ENCODE measurements around the gene GPRC5D. TPM values are rescaled to one million over a fixed set of nuclear protein-coding genes. Genes with fewer than 3 reads are reported as not detected.

GPRC5D gene
- total RNA-seq, 4 donors from 2014 or later: 0.95 TPM; not detected in 3

DNA sequence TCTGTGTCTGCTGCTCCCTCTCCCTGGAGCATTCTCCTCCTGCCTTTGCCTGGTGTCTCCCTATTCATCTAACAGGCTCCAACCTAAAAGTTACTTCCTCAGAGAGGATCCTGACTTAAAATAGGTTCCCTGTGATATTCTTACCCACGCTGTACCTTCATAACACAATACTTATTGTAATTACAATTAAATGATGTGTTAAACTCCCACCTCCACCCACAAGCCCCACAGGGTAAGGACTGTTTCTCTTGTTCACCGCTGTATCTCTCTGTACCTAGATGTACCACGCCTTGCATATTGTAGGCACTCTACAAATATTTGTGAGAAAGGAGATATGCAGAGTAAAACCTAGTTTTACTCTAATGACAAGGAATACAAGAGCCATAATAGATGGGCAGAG, 43.1 kb upstream of the GPRC5D start:
- 86 to 91% methylated on average over 3 of the region's 3 CpGs for WGBS, 2 donors
- no peaks in the 10 kb centered on the region for H3K9me3 ChIP-seq
- peaks cover 6 to 74% (median 23%) of the 10 kb centered on the region in 3 donors for H3K4me1 ChIP-seq
- no peak for TF ChIP-seq POLR2A (IDR thresholded peaks at IDR 0.05)
- TF ChIP-seq, protein P1, sequence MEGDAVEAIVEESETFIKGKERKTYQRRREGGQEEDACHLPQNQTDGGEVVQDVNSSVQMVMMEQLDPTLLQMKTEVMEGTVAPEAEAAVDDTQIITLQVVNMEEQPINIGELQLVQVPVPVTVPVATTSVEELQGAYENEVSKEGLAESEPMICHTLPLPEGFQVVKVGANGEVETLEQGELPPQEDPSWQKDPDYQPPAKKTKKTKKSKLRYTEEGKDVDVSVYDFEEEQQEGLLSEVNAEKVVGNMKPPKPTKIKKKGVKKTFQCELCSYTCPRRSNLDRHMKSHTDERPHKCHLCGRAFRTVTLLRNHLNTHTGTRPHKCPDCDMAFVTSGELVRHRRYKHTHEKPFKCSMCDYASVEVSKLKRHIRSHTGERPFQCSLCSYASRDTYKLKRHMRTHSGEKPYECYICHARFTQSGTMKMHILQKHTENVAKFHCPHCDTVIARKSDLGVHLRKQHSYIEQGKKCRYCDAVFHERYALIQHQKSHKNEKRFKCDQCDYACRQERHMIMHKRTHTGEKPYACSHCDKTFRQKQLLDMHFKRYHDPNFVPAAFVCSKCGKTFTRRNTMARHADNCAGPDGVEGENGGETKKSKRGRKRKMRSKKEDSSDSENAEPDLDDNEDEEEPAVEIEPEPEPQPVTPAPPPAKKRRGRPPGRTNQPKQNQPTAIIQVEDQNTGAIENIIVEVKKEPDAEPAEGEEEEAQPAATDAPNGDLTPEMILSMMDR (IDR thresholded peaks at IDR 0.05): no peak
- no peak overlapping the region for H3K4me3 ChIP-seq
- H3K27ac ChIP-seq: no peak overlapping the region
- no peaks in the 10 kb centered on the region for H3K27me3 ChIP-seq
- intact Hi-C loops (cut with DNase I): no loop called here
- no peak for DNase-seq
- no peaks in the 10 kb centered on the region for H3K36me3 ChIP-seq

DNA sequence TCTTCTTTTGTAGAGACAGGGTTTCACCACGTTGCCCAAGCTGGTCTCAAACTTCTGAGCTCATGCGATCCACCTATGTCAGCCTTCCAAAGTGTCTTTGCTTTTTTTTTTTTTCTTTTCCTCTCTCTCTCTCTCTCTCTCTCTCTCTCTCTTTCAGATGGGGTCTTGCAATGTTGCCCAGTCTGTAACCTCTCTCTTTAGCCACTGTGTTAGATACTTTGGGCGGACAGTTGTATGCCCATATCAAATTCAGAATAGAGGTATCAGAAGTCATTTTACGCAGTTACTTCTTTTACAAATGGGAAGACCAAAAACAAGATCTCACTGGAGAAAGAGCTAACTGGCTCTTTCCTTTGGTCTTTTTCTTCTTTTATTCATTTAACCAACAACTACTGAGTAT, 41.4 kb upstream of the GPRC5D start:
- H3K27me3 ChIP-seq: no peaks in the 10 kb centered on the region
- peak overlapping the region in 3 of 4 donors; percentile 60 to 73 (median 71) for H3K27ac ChIP-seq
- peaks cover 0 to 10% (median 4%) of the 10 kb centered on the region in 3 donors for H3K36me3 ChIP-seq
- H3K4me3 ChIP-seq: peak overlapping the region in 1 of 4 donors; percentile 45
- intact Hi-C loops (cut with DNase I): no loop called here
- peaks cover 0 to 60% (median 16%) of the 10 kb centered on the region in 3 donors for H3K4me1 ChIP-seq
- no peak for TF ChIP-seq POLR2A (IDR thresholded peaks at IDR 0.05)
- TF ChIP-seq, protein P1 (IDR thresholded peaks at IDR 0.05): no peak
- 87 to 92% methylated on average over 4 of the region's 4 CpGs for WGBS, 2 donors
- no peaks in the 10 kb centered on the region for H3K9me3 ChIP-seq
- no peak for DNase-seq

DNA sequence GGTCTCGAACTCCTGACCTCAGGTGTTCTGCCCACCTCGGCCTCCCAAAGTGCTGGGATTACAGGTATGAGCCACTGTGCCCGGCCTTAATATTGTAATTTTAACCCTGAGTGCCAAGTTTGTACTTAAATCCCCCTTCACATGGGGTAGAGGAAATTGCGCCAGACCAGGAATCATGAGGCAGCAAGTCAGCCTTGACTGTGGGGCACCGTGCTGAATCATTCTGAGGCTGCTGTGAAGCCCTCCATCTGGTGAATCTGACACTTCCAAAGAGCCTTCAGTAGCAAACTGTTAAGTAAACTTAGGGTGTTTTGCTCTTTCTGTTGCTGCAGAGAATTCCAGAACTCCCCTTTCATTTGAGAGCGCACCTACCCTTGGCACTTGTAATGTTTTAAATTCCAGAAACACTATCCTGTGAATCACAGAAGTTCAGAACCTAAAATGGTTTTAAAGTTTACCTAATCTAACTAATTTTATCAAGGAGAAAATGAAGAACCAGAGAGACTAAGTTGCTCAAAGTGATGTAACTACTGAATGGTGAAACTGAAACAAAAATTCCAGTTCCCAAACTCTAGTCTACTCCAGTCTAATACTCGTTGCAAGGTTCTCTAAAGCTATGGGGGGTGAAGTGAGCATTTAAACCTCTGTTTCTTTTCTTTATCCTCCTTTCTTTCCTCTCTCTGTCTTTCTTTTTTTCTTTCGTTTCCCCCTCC, 40.6 kb upstream of the GPRC5D start:
- H3K36me3 ChIP-seq: peaks cover 0 to 18% (median 4%) of the 10 kb centered on the region in 3 donors
- no peaks in the 10 kb centered on the region for H3K9me3 ChIP-seq
- H3K4me3 ChIP-seq: peak overlapping the region in 2 of 4 donors; percentile 13 to 45
- no peaks in the 10 kb centered on the region for H3K27me3 ChIP-seq
- H3K27ac ChIP-seq: peak overlapping the region in 3 of 4 donors; percentile 60 to 73 (median 71)
- TF ChIP-seq, protein P1 (IDR thresholded peaks at IDR 0.05): no peak
- TF ChIP-seq POLR2A (IDR thresholded peaks at IDR 0.05): no peak
- WGBS, 2 donors: 45 to 61% methylated on average over 7 of the region's 8 CpGs
- peaks cover 0 to 53% (median 11%) of the 10 kb centered on the region in 3 donors for H3K4me1 ChIP-seq
- DNase-seq: no peak
- intact Hi-C loops (cut with DNase I): no loop called here

DNA sequence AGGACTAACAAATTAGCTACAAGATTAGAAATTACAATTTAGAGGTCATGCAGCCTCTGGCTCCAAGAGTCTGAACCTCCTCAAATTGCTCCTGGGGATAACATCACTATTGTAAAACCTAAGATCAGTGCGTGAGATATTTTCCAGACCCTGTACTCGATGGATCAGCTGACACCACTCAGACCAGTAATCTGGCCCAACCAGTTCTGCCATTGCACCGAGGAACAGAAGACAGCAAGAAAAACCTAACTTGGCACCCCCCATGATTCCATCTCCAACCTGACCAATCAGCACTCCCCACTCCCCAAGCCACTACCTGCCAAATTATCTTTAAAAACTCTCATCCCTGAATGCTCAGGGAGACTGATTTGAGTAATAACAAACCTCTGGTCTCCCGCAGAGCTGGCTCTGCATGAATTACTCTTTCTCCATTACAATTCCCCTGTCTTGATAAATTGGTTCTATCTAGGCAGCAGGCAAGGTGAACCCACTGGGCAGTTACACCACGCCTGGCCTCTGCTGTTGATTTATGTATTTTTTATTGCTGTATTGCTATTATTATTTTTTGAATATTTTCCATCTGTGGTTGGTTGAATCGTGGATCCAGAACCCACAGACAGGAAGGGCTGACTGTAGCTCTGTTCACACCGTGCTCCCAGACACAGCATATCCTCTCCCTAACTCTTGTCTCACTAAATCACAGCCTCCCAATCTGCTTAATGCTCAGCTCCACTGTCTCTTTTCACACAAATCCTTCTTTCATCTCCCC, 38.9 kb upstream of the GPRC5D start:
- 59 to 74% methylated on average over 7 of the region's 7 CpGs for WGBS, 2 donors
- peaks cover 0 to 37% (median 0%) of the 10 kb centered on the region in 3 donors for H3K4me1 ChIP-seq
- DNase-seq: no peak
- H3K27ac ChIP-seq: no peak overlapping the region
- TF ChIP-seq, protein P1 (IDR thresholded peaks at IDR 0.05): no peak
- intact Hi-C loops (cut with DNase I): no loop called here
- H3K27me3 ChIP-seq: no peaks in the 10 kb centered on the region
- peaks cover 0 to 35% (median 12%) of the 10 kb centered on the region in 3 donors for H3K36me3 ChIP-seq
- H3K9me3 ChIP-seq: no peaks in the 10 kb centered on the region
- H3K4me3 ChIP-seq: no peak overlapping the region

DNA sequence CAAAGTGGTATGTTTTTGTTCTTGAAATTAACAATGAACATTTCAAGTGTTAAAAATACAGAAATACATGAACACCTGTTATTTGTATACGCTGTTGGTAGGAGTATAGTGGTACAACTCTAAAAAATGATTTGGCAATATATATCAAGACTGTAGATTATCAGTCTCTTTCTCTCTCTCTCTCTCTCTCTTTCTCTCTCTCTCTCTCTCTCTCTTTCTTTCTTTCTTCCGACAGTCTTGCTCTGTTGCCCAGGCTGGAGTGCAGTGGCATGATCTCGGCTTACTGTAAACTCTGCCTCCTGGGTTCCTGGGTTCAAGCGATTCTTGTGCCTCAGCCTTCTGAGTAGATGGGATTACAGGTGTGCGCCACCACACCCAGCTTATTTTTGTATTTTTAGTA, 35.5 kb upstream of the GPRC5D start:
- intact Hi-C loops (cut with DNase I): loop anchor here (10.0 kb wide), 1 partner anchor 73 kb away; no protein-coding TSS in a partner anchor
- Histone ChIP-seq H3K9me3 (no peaks in the 10 kb centered on the region), H3K27me3 (no peaks in the 10 kb centered on the region), H3K27ac (no peak overlapping the region), H3K4me3 (no peak overlapping the region), H3K36me3 (peaks cover 0 to 56% (median 17%) of the 10 kb centered on the region in 3 donors), H3K4me1 (peaks cover 0 to 21% (median 0%) of the 10 kb centered on the region in 3 donors)
- DNase-seq: no peak
- WGBS, 2 donors: 65 to 68% methylated on average over 3 to 5 of the region's 5 CpGs
- TF ChIP-seq, protein P1 (IDR thresholded peaks at IDR 0.05): no peak
- TF ChIP-seq POLR2A (IDR thresholded peaks at IDR 0.05): no peak
